GM19043 (cell line): ENCODE results near the gene PTPRC.
A peak's percentile ranks its signal among the peaks of the same experiment; 100 is the strongest.

Experiments used
- ATAC-seq: cut with Tn5 transposase; IDR thresholded peaks from one replicate; pipeline ENCODE4 v1.9.1; 2021; ENCODE audit warnings: low read depth; ENCODE audit not compliant: unreplicated experiment

Gene PTPRC

DNA sequence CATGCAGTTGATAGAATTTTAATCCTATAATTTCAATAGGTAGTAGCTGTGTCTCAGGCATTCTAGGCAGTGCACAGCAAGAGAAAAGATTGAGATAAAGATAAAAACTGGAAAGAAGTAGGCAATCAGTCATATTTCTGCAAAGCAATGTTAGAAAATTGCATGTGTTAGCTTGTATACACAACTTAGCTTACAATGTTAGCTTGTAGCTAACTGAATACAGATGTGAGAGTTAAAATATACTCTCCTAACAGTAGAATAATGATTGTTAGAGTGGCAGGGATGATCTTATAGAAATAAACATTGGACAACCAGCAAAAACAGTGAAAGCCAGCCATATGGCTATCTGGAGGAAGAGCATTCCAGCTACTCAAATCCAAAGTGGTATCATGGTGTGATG lies 29.0 kb downstream of the PTPRC start:
- ATAC-seq, result no peak

DNA sequence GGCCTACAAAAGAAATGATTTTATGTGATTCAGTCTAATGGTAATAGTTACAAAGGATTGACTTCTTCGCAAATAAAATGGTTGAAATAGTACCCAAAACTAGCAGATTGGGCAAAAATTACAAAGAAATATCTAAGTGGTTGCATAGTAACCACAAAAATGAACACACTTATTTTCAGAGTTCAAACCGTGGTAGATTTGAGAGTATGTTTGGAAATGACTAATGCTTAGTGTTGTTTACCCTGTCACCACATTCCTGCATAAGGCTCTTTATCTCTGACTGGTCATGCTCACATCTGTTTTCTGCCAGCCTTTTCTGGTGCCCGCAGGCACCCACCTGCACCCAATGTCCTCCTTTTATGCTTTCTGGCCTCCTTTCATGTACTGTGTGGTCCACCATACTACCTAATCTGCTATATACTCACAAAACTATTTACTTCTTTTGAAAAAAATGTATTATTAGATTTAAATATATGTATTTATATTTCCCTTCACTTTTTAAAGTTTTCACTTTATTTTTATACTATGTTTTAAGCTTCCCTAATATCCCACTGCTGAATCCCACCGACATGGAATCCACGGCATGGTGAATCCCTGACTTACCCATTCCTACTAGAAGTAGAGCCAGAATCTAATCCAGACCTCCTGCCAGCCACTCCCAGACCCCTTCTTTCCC lies 30.3 kb downstream of the PTPRC start:
- ATAC-seq, result peak; percentile 81

DNA sequence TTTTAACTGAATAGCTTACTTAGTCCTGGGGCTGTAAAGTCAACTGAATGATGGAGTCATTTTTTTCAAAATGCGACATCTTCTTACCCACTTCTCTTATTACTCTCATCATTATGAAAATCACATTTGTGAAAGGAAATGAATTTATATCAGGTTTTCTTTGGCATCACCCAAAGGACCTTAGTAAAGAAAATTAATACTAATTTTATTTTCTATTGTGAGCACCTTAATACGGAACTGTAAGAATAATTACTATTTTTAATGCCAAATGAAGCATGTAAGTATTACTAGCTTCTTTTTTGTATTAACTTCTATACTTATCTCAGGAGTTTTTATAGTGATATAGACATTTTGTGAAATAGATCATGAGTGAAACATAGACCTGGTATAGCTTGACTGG lies 30.9 kb downstream of the PTPRC start:
- ATAC-seq, result no peak

DNA sequence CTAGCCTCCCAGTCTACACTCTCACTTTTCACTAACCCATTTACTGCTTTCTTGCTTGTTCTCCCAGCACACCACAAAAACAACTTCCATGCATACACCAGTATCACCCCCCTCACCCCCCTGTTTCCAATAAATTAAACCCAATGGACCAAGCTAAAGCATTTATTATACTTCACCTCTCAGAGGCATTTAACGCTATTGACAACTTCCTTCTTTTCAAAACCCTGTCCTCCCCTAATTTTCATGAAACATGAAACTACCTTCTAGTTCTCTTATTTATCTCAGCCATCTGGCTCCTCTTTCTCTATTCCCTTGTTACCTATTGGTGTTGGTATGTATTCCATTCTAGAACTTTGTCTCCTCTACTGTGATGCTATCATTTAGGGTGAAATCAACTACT lies 32.3 kb downstream of the PTPRC start:
- no peak for ATAC-seq

DNA sequence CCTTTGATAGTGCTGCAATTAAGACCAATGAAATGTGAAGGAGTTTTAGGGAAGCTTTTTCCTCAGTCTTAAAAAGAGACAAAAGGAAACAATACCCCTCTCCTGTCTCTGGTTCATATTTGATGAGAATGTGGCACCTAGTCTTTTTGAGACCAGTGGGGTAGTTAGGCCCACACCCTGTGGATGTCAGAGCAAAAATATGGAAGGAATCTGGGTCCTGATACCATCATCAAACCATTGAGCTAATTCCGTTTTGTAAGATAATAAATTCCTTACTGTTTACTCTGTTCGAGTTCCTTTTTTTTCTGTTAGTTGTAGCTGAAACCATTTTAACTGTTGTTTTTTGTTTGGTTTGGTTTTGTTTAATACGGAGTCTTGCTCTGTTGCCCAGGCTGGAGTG lies 33.3 kb downstream of the PTPRC start:
- ATAC-seq, result no peak

DNA sequence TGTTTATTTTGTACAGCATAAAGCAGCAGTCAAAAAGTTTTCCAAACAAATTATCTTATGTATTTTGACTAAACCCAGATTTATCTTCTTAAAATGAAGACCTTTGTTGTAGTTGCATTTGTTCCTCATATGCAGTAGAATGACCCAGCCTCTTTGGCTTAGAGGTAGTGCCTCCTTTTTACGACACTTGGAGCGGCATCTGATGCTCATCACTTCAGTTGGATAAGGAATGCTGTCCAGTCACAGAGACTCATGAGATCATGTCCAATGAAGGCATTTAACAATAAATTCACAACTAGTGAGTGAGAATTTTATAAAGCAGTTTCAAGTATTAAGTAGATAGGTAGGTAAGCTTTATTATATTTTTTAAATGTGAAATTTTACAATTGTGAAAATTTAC lies 35.2 kb downstream of the PTPRC start:
- ATAC-seq, result no peak

DNA sequence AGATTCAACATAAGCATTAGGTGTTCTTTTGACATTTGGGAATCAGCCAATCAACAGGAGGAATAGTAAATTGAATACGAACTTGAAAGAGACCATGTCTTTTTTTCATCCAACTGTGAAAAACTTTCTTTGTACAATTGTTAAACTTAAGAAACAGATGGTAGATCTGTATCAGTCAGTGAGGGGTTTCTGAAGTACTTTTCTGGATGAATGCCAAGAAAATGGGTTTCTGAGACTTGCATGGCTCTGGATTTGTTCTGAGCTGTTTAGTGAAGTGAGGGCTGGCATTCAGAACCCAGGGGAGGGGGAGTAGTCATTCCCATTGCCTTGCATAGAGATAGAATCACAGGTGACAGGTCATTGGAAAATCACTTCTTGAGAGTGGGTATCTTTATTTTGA lies 37.4 kb downstream of the PTPRC start:
- no peak for ATAC-seq

DNA sequence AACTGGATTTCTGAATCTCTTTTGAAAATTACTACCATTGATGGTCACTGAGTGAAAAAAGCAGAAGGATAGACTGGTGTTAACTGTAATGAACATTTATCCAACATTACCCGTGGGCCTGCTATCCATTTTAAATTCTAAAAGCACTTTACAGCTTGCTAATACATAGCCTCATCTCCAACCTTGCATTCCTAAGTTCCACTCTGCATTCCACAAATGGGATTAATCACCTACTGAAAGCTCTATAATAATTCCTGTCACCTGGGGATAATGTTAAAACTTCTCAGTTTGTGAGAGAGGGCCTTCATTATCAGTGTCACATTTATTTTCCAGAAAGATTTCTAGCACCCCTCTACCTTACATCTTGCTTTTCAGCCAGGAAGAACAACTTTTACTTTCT lies 38.2 kb downstream of the PTPRC start:
- no peak for ATAC-seq

DNA sequence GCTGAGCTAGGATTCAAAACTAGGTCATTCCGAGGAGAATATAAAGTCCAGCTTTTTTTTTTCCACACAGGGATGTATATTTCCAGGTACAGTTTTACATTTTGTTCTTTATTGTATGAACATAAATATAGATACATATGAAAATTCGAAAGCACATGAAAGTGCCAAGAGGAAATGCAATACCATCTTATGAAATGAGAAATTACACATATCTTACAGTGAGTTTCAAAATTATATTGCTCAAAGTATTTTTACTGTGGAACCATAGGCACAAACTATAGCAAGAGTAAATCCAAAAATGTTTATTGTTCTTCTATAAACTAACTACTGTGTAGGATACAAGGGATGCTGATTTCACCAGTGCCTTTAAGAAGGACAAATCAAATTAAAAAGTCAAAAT lies 39.0 kb downstream of the PTPRC start:
- ATAC-seq, result no peak

DNA sequence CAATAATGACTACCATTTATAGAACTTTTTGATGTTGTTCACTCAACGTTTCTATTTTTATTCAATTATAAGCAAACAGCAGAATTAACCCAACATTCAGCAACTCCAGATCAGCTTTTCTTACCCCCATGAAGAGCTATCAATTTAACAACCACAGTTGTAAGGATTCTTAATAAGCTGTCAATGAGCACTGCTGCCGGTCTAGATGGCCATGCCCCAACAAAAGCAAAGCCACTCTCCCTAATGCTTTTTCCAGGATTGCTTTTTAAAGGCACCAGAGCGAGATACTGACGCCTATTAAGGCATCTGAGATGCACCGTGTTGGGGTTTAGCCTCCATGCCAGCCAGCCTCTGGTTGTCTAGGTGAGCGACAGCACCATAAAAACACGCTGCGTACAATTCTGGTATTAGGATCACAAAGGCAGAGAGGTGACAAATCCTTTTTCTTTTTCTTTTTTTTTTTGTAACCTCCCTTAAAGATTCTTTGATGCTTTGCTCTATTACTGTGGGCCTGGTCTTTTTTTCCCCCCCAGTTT lies 39.5 kb downstream of the PTPRC start:
- no peak for ATAC-seq

DNA sequence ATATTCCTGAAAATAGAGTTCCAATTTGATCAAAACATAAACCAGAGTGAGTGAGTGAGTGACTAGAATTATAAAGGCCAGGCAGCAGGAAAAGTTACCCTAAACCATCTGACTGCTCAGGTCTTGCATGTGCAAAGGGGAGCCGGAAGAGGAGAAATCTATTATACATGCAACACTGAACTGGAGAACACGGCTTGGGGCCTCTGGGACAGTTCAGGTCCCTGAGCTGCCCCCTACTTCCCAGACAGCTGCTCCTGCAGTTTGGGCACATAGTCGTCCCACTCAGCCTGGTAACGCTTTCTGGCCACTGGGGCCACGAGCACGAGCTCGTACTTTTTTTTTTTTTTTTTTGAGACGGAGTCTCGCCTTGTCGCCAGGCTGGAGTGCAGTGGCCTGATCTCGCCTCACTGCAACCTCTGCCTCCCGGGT lies 40.1 kb downstream of the PTPRC start:
- peak; percentile 35 for ATAC-seq

DNA sequence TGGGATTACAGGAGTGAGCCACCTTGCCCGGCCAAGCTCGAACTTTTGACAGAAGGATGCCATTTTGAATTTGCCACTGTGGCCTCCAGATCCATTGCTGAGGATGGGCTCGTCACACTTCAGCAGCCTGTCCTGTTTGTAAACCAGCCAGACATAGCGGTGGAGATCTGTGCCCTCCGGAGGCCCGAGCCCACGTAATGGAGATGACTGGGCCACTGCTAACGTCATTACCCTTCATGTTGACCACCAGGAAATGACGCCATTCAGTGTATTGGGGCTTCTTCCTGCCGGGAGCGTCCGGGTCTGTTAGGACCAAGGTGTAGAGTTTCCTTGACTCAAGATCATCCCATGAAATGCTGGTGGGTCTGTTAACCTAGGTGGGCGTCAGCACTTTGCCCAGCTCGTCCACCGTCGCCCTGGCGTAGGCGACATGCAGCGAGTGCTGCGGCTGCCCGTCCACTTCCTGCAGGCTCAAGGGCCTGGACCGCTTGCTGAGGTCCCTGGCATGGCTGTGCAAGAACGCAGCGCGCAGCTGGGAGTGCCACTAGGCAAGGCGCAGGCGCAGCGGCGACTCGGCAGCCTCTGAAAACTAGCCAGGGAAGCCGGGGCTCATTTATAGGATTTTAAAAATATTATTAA lies 40.8 kb downstream of the PTPRC start:
- ATAC-seq, result no peak

DNA sequence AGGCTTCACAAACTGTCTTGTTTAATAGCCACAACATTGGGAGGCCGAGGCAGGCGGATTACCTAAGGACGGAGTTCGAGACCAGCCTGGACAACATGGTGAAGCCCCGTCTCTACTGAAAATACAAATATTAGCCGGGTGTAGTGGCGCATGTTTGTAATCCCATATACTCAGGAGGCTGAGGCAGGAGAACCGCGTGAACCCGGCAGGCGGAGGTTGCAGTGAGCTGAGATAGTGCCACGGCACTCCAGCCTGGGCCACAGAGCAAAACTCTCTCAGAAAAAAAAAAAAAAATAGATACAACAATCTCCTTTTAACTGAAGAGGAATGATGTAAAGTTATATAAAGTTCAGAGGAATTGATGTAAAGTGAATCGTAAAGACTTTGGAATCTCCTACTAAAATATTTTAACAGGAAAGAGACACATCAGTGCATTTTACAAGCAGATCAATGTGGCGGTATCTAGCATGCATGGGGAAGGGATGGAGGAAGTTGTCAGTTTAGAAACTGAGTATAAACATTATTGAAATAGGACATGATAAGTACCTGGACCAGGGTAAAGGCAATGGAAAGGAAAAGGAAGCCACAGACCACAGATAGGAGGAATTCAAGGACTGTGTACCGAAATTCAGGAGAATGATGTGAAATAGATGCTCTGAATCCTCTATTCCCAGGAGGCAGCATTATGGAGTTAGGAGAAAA lies 41.5 kb downstream of the PTPRC start:
- no peak for ATAC-seq

DNA sequence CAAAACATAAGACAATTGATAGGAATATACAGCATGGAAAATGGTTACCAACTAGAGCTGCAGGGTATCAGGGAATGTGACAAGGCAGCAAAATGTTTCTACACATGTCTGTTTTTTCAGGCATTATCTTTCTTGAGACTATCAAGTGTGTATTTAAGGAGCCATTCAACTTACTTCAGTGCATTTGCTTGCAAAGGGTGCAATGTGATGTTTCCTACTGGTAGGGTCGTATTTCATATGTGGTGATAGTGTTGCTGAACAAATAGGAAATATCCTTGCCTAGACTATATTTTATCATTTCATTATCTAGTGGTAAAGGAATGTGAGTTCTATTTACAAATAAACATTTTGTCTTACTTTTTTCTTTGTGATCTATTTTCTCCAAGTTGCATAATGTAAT lies 42.4 kb downstream of the PTPRC start:
- no peak for ATAC-seq

DNA sequence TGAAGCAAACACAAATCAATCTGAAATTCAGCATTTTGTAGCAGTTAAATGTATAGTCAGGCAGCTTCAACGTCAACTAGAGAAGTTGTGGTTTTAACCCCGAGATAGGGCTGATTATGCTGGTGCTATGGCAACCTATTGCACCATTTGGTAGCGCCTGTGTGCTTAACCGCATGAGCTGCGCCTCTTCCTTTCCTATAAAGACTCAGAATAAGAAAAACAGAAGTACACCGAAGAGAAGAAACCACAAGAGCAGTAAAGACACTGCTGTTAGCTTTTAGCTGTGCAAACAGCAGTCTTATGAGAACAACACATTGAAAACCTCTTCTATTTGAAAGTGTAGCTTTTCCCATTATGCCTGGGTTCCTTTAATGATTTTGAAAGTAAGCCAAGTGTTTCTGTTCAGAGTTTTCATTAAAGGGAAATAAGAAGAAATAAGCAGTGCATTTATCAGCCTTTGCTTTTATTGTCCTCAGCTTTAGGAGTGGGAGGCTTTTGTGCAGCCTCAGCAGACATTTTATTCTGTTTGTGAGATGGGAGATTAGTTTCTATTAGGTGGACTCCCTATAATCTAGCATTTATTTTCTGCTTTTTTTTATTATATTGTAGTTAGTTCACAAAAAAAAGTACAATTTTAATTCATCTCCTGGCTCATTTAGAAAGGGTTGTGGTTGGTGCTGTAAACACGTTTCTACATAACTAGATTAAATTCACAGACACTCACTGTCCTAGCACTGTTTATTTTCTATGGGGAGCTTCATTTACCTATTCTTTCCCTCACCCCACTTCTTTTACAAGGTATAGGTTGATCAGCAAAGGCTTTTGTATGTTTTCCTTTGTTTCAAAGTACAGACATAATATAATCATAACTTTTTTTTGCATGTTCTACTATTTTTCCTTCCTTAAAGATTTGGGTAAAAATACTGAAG lies 43.3 kb downstream of the PTPRC start:
- ATAC-seq, result peak; percentile 93

DNA sequence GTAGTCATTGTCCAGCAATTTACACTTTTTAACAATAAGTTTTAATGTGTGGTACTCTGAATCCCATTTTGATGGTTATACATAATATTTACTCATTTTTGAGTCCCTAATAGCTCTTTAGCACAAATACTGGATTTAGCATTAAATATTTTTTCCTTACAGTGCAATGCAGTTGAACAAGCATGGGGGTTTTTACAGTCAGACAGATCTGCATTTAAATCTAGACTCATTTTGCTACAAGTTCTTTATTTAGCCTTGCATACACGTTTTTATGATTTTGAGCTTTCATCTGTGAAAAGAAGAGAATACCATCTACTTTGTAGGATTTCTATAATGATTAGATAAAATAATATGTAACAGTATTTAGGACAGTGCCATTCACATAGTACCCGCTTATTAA lies 44.0 kb downstream of the PTPRC start:
- no peak for ATAC-seq

DNA sequence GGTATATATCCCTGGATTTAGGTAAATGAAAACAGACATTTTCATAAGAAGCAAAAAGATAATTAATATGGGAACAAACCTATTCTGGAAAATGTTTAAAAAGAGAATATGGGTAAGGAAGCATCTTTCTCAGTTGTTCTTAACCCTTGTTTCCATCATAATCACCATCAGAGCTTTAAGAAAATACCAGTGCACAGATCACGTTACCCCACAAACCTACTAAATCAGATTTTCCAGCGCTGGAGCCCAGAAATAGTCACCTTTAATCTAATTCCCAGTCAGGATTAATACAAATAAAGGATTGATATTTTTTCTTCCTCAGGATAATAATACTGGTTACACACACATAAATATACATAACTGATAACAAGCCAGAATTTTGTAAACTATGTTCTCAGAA lies 44.6 kb downstream of the PTPRC start:
- no peak for ATAC-seq

DNA sequence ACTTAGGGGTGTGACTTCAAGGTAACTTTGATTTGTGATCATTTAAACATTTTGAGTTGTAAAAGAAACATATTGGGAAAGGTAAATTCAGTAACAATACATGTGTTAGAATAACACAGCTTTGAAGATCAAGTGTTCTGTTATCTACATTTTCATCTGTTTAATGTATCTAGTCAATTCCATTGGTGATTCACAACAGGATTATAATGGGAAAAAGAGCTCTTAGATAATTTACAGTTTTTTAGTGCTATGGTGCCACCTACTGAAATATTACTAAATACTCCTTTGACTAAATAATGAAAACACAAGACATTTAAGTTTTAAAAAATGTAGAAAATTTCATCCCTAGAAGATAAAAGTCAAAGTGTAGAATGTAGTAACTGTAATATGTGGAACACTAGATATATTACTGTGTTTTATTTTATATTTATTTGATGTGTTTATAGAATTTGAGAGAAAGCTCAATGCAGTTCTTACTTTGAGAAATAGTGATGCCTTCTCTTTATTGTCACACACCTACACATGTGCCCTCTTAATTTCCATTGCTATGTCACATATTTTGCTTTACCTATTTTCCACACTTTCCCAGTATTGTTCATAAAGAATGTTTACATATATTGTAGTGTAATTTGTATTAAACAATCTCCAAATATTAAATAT lies 47.4 kb downstream of the PTPRC start:
- no peak for ATAC-seq

DNA sequence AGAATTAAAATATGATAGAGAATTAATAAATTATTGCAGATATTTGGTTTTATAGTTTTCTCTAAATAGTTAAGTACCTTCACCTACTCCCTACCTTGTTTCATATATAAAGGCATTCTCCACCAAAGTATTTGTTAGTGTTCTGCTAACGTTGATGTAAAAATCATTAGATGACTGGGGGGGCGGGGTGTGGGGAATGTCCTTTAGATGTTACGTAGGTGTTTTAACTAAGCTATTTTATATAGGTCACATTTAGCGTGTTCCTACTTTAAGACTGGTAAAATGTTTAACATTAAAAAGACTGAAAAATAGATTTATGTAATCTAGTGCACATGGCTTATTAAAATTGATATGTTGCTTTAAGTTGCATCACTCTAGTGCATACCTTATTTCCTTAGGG lies 48.6 kb downstream of the PTPRC start:
- ATAC-seq, result no peak

DNA sequence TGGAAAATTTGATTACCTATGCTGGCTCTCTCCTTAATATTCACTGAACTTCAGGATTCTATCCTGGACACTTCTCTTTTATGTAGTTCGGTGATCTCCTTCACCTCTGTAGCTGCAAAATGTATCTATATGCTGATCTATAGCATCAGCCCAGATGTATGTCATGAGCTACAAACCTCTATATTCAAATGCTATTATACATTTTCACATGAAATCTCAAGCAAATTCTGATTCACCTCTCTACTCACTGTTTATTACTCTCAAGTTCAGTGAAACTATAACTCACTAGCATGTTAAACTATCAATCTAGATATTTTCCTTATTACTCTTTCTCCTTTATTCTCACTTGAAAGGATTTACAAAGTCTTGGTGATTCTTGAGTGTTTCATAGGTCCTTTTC lies 52.2 kb downstream of the PTPRC start:
- ATAC-seq, result no peak
